OCI-LY3 (cell line): ENCODE data around the gene GRHL3.

ENCODE experiments used
- EZH2phosphoT487 ChIP-seq: fragments of 200-600 bp; shearing (Covaris generic); IDR thresholded peaks from 2 replicates; pipeline ENCODE4 v1.6.1; 2018; ENCODE audit warnings: antibody characterized with exemption, mixed run types, low read depth
- TF ChIP-seq, protein P1 (sequence below): fragments of 200-600, 300-600 bp; sonication (generic); IDR thresholded peaks from 2 replicates; pipeline ENCODE4 v1.5.1; 2014; ENCODE audit warnings: antibody characterized with exemption, low read length, low read depth

DNA sequence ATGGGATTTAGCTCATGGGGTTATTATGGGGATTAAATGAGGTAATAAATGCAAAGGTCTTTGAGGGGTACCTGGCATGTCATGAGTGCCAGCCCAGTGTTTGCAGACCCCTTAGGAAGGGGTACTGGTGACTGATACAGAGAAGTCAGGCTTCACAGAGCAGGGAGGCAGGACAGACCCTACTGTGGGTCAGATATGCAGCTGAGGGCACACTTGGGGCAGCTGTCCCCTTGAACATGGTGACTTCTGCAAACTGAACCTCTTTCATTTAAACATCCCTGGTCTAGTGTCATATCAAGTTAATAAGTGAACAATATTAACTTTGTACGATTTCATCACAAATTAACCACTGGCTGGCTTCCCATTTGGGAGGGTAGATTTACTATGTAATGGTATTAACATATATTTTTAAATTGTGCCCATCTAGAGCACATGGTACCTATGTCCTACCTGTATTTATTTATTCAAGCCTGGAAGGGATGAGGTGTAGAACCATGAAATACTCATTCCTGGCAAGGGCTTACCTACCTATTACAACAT lies 68.5 kb downstream of the GRHL3 start:
- TF ChIP-seq, protein P1, sequence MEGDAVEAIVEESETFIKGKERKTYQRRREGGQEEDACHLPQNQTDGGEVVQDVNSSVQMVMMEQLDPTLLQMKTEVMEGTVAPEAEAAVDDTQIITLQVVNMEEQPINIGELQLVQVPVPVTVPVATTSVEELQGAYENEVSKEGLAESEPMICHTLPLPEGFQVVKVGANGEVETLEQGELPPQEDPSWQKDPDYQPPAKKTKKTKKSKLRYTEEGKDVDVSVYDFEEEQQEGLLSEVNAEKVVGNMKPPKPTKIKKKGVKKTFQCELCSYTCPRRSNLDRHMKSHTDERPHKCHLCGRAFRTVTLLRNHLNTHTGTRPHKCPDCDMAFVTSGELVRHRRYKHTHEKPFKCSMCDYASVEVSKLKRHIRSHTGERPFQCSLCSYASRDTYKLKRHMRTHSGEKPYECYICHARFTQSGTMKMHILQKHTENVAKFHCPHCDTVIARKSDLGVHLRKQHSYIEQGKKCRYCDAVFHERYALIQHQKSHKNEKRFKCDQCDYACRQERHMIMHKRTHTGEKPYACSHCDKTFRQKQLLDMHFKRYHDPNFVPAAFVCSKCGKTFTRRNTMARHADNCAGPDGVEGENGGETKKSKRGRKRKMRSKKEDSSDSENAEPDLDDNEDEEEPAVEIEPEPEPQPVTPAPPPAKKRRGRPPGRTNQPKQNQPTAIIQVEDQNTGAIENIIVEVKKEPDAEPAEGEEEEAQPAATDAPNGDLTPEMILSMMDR = no peak
- no peak for TF ChIP-seq EZH2phosphoT487
